Endometrium (tissue), 2 donors: Measurements from ENCODE around the gene F13A1.
A peak's percentile ranks its signal among the peaks of the same experiment; 100 is the strongest.

ENCODE experiments used
- FAIRE-seq: peaks from 2 replicates; lab custom pipeline; 2012; peaks lifted over from hg19 to GRCh38; lab: Jason Lieb, UNC
- donor health status: control.
- donor health status: control.

The F13A1 gene

DNA sequence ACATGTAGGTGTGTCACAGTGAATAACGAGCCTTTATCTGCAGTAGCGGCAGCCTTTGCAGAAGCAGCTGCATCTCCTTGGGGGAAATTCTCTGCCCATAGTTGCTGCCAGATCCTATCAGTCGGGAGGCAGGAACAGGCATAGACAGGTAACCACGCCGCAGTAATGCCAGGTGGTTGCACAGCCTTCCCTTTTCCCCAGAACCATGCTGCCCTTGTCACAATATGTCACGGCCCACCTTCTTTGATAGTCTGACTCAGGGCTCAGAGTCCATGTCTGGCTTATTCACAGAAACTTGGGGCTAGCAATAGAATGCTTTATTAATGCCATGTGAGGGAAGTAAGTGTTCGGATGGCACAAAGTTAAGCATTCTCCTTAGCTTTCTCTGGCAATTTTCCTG, 76.6 kb downstream of the F13A1 start:
- no peak for FAIRE-seq

GRCh38 chr6:6239598-6240581, 80.6 kb downstream of the F13A1 start:
- FAIRE-seq, result no peak

DNA sequence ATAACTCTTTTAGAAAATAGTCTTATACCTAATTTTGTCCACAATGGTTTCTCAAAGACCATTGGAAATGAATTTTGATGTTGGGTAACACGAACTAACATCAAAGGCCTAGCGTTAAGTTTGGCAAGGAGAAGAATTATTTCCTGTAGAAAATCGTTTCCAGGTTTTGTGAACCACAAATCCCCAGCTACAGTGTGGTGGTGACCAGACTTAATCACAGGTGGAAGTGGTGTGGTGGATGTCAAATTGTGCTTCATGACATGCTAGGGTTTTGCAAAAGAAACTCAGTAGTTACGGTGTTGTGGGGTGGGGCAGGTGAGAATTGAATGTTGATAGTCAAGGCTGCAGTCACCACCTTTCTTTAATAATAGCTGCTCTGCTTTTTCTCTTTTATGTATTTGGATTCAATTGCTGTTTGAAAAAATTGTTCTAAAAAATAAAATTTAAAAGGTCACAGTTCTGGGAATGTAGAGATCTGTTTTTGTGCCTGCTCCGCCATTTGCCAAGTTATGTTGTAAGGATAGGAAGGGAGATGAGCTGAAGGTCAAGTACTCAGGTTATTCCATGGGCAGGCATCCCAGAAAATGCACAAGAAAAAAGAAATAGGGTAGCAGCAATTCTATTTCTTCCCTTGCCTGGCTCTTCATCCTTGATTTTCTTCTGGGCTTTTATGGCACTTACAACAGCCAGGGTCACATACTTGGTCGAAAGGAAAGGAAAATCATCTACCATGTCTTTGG, 83.6 kb downstream of the F13A1 start:
- FAIRE-seq, result peak; percentile 78

- FAIRE-seq, result no peak
These were observed 84.7 kb downstream of the F13A1 start for GRCh38 chr6:6235786-6236185.

- FAIRE-seq, result no peak
These were observed 85.5 kb downstream of the F13A1 start for GRCh38 chr6:6234963-6235362.

- FAIRE-seq, result no peak
These were observed 90.2 kb downstream of the F13A1 start for GRCh38 chr6:6230286-6230685.

DNA sequence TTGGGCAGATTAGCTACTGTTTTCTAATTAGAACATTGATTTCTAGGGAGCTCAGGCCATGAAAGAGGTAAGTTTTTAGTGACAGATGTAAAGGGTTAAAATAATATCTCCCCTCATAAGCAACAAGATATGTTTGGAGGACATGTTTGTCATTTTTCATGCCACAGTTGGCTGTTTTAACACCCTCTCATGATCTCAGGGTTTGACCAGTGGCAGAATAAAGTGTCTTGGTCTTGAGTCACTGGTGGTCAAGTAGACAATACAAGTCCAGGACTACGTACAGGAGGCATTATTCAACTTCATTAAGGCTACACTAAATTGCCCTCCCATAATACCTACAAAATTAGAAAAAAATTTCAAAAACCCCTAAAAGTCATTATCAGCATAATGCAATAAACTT, 92.6 kb downstream of the F13A1 start:
- FAIRE-seq, result no peak

GRCh38 chr6:6225885-6226529, 94.5 kb downstream of the F13A1 start:
- FAIRE-seq, result no peak

DNA sequence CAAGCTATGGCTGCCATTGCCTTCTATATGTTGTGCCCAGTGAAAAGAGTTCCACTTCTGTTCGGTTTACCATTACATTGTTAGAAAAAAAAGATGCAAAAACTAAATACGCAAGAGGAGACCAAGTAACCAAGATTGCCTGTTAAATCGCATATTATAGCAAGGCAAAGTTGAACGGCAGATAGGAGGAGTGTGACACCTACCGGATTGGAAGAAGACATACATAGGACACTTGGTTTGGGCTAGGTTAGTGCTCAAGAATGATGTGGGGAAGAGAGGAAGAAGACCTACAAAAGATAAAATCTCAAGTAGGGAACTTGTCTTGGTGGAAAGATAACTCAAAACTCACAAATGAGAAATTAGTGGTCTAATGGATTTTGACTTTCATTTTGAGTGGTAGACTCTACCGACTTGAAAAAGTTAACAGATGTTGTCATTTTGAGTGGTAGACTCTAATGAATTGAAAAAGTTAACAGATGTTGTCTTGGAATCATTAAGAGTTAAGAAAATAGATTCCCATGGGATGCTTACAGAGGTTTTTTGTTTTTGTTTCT, 95.5 kb downstream of the F13A1 start:
- FAIRE-seq, result no peak

GRCh38 chr6:6221787-6222535, 98.5 kb downstream of the F13A1 start:
- FAIRE-seq, result no peak

DNA sequence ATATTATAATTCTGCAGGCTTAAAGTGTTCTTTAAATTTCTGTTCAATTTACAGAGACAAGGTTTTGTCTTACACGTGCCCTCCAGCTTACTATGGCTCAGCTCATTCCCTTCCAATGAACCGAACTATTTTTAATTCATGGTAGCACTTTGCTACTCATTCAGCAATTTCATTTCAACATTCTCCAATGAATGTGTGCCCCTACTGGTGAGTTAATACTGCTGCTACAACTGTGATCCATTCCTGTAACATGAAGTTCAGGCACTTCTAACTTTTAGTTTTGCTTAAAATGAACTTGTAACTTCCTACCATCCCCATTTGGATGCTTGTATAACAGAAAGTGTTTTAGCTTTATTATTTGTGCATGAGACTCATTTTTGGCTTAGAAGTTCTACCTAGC, 99.7 kb downstream of the F13A1 start:
- no peak for FAIRE-seq

GRCh38 chr6:6219716-6220115, 100.7 kb downstream of the F13A1 start:
- no peak for FAIRE-seq

- no peak for FAIRE-seq
These were observed 101.7 kb downstream of the F13A1 start for GRCh38 chr6:6218759-6219085.

- FAIRE-seq, result no peak
These were observed 102.4 kb downstream of the F13A1 start for GRCh38 chr6:6217855-6218758.

DNA sequence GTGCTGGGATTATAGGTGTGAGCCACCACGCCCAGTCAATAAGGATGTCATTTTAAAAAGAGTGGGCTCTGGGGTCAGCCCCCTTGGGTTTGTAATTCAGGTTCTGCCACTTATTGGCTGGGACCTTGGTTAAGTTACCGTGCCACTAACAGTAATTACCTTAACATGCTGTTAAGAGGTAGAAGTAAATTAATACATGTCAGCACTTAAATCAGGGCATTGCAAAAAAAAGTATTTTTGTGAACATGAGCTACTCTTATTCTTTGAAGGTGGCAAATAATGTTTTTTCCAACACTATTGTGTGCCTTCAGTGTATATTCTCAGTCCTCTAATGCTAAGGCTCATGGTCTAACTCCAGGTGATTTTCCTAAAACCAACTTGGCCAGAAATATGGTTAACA, 109.5 kb downstream of the F13A1 start:
- no peak for FAIRE-seq

DNA sequence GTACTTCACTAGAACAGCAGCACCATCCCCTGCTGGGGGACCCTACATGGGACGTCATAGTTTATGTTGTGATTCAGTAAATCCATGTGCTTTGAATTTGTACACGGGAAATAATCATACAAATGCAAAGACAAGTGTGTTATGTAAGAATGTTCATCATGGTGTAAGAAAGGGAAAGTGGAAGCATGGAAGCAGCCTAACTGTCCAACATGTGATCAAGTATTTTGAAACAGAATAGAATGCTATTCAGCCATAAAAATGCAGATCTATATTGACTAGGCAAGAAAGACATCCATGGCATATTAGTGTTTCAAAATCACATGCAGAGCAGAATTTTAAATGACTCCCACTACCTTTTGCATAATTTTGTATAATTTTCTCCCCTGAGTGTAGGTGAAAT, 117.6 kb downstream of the F13A1 start:
- FAIRE-seq, result no peak

DNA sequence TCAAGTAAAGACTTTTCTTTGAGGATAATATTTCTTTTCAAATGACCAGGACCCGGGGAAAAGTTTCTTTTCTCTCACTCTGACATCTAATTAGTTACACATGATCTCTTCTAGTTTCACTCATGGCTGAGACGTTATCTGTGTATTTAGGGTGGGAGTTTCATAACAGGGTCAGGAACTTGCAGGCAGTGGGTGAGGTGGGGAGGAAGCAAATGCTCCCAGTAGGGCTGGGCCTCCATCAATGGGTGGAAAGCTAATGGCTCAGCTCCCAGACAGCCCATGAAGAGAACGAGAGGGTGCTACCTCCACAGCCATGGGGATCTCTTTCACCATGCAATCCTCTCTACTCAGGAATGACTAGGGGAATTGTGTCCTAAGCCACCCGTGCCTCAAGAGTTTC, 119.3 kb downstream of the F13A1 start:
- no peak for FAIRE-seq

DNA sequence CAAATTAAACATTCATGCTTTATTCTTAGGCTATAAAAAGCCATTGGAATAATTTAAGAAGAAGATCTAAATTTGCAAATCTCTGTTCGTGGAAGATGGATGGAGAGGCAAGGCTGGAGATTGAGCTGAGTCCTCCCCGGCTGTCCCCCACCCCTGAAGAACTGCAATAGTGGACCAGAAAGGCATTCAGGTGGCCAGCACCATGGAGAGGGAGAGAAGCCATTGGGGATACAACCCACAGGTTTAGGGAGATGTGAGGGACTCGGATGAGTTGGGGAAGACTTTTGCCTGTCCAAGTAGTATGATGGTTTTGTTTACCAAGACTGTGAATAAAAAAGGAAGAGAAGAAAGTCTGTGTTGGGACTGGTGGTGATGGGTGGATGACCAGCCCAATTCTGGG, 120.8 kb downstream of the F13A1 start:
- no peak for FAIRE-seq

- FAIRE-seq, result no peak
These were observed 123.7 kb downstream of the F13A1 start for GRCh38 chr6:6196762-6197161.

DNA sequence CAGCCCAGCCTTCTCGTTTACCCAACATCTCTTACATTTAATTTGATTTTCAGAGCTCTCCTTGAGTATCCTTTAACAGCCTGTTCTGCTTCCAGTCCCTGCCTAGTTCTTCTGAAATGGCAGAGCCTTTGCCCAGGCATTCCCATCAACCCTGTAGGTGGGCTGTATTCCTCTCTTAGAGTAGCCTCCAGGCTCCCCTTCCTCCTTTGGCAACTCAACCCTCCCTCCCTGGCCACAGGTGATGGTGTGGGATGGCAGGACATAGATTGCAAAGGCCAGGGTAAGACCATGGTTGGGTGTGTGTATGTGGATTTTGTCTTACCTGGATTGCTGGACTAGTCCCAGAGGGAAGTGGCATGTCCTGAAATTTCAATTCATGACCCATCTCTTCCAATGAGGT, 125.4 kb downstream of the F13A1 start:
- no peak for FAIRE-seq

GRCh38 chr6:6193221-6193745, 127.2 kb downstream of the F13A1 start:
- FAIRE-seq, result no peak
